NCI-H524 treated with DMSO at 0.1 percent for 48 hours (cell line): ENCODE data around the gene NCBP3.

Experiments used
- DNase-seq: peaks from one replicate; lab custom pipeline; 2025; lab: John Stamatoyannopoulos, UW

Gene NCBP3

GRCh38 chr17:3754458-3755334 lies 91.3 kb downstream of the NCBP3 start:
- DNase-seq, result no peak

- no peak for DNase-seq
Measured at GRCh38 chr17:3754066-3754457, 92.0 kb downstream of the NCBP3 start.

DNA sequence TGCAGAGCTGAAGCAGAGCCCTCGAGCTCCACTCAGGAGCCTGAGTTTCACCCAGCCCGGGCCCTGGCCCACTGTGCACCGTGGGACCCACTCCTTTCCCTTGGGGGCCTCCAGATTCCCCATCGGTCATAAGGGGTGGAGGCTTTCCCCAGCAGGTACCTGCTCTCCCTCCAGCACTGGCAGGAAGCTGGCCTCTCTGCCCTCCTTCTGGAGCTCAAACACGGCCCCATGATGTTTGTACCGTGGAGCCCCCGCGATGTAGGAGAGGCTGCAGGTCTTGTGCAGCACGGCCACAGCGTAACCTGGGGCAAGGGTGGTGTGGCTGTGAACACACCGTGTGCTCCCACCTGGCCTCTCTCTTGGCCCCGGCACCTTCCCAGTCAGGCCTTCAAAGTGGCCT lies 92.4 kb downstream of the NCBP3 start:
- DNase-seq, result no peak
